Measurements from ENCODE around the gene ZNF532. TPM values are rescaled to one million over a fixed set of nuclear protein-coding genes. Genes with fewer than 3 reads are reported as not detected.

Gene ZNF532
- total RNA-seq, 1 donor from 2014 or later = 69.4 TPM

GRCh38 chr18:58951986-58952702 is 87.5 kb downstream of the ZNF532 start:
- Histone ChIP-seq H3K9ac (ENCODE audit: low read depth in 1 of 3, low read length in 3 of 3) (no peak overlapping the region), H3K27ac (ENCODE audit: low read depth, low read length) (no peak overlapping the region), H3K4me3 (ENCODE audit: low read length in 3 of 3) (no peak overlapping the region), H3K9me3 (ENCODE audit: control insufficient read depth in 3 of 3, low read length in 3 of 3) (no peaks in the 10 kb centered on the region), H3K27me3 (ENCODE audit: control insufficient read depth in 3 of 3, insufficient read depth in 3 of 3, low read length in 3 of 3) (no peaks in the 10 kb centered on the region), H3K4me1 (ENCODE audit: control insufficient read depth in 3 of 3, insufficient read depth in 3 of 3, low read length in 3 of 3) (peaks cover 2 to 5% (median 3%) of the 10 kb centered on the region in 3 donors), H3K36me3 (ENCODE audit: control insufficient read depth in 3 of 3, insufficient read depth in 3 of 3, low read length in 3 of 3) (peaks cover 7 to 17% (median 14%) of the 10 kb centered on the region in 3 donors)

GRCh38 chr18:58952858-58953257 is 88.2 kb downstream of the ZNF532 start:
- Histone ChIP-seq H3K9ac (ENCODE audit: low read depth in 1 of 3, low read length in 3 of 3) (no peak overlapping the region), H3K4me1 (ENCODE audit: control insufficient read depth in 3 of 3, insufficient read depth in 3 of 3, low read length in 3 of 3) (peaks cover 2 to 5% (median 3%) of the 10 kb centered on the region in 3 donors), H3K27ac (ENCODE audit: low read depth, low read length) (no peak overlapping the region), H3K9me3 (ENCODE audit: control insufficient read depth in 3 of 3, low read length in 3 of 3) (no peaks in the 10 kb centered on the region), H3K27me3 (ENCODE audit: control insufficient read depth in 3 of 3, insufficient read depth in 3 of 3, low read length in 3 of 3) (no peaks in the 10 kb centered on the region), H3K4me3 (ENCODE audit: low read length in 3 of 3) (no peak overlapping the region), H3K36me3 (ENCODE audit: control insufficient read depth in 3 of 3, insufficient read depth in 3 of 3, low read length in 3 of 3) (peaks cover 6 to 17% (median 14%) of the 10 kb centered on the region in 3 donors)

- Histone ChIP-seq H3K36me3 (ENCODE audit: control insufficient read depth in 3 of 3, insufficient read depth in 3 of 3, low read length in 3 of 3) (peaks cover 3 to 13% (median 9%) of the 10 kb centered on the region in 3 donors), H3K4me3 (ENCODE audit: low read length in 3 of 3) (no peak overlapping the region)
Measured at GRCh38 chr18:58953627-58954026, 89.0 kb downstream of the ZNF532 start.

DNA sequence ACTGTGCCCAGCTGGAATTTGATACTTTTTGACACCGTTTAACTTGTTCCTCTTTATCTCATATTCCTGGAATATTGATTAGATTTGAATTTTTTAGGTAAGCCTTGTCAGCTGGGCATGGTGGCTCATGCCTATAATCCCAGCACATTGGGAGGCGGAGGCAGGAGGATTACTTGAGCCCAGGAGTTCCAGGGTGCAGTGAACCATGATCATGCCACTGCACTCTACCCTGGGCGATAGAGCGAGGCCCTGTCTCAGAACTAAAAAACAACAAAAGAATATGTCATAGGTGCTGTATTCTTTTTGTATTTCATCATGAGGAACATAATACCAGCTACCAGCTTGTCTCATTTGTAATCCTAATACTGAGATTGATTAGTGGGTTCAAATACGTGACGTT is 90.3 kb downstream of the ZNF532 start:
- H3K27me3 ChIP-seq (ENCODE audit: control insufficient read depth in 3 of 3, insufficient read depth in 3 of 3, low read length in 3 of 3) = no peaks in the 10 kb centered on the region
- no peak overlapping the region for H3K27ac ChIP-seq (ENCODE audit: low read depth, low read length)
- peaks cover 2 to 6% (median 3%) of the 10 kb centered on the region in 3 donors for H3K4me1 ChIP-seq (ENCODE audit: control insufficient read depth in 3 of 3, insufficient read depth in 3 of 3, low read length in 3 of 3)
- H3K9ac ChIP-seq (ENCODE audit: low read depth in 1 of 3, low read length in 3 of 3) = no peak overlapping the region
- no peak overlapping the region for H3K4me3 ChIP-seq (ENCODE audit: low read length in 3 of 3)
- H3K9me3 ChIP-seq (ENCODE audit: control insufficient read depth in 3 of 3, low read length in 3 of 3) = no peaks in the 10 kb centered on the region
- peaks cover 0 to 12% (median 9%) of the 10 kb centered on the region in 3 donors for H3K36me3 ChIP-seq (ENCODE audit: control insufficient read depth in 3 of 3, insufficient read depth in 3 of 3, low read length in 3 of 3)

More at GRCh38 chr18:58953627-58954026, 89.0 kb downstream of the ZNF532 start:
- no peaks in the 10 kb centered on the region for H3K27me3 ChIP-seq (ENCODE audit: control insufficient read depth in 3 of 3, insufficient read depth in 3 of 3, low read length in 3 of 3)
- no peak overlapping the region for H3K9ac ChIP-seq (ENCODE audit: low read depth in 1 of 3, low read length in 3 of 3)
- H3K9me3 ChIP-seq (ENCODE audit: control insufficient read depth in 3 of 3, low read length in 3 of 3) = no peaks in the 10 kb centered on the region
- H3K4me1 ChIP-seq (ENCODE audit: control insufficient read depth in 3 of 3, insufficient read depth in 3 of 3, low read length in 3 of 3) = peaks cover 2 to 5% (median 3%) of the 10 kb centered on the region in 3 donors
- no peak overlapping the region for H3K27ac ChIP-seq (ENCODE audit: low read depth, low read length)

GRCh38 chr18:58955738-58956137 is 91.1 kb downstream of the ZNF532 start:
- H3K27me3 ChIP-seq (ENCODE audit: control insufficient read depth in 3 of 3, insufficient read depth in 3 of 3, low read length in 3 of 3) = no peaks in the 10 kb centered on the region
- H3K36me3 ChIP-seq (ENCODE audit: control insufficient read depth in 3 of 3, insufficient read depth in 3 of 3, low read length in 3 of 3) = peaks cover 0 to 12% (median 9%) of the 10 kb centered on the region in 3 donors
- no peak overlapping the region for H3K27ac ChIP-seq (ENCODE audit: low read depth, low read length)
- H3K9me3 ChIP-seq (ENCODE audit: control insufficient read depth in 3 of 3, low read length in 3 of 3) = no peaks in the 10 kb centered on the region
- no peak overlapping the region for H3K9ac ChIP-seq (ENCODE audit: low read depth in 1 of 3, low read length in 3 of 3)
- peaks cover 7 to 13% (median 9%) of the 10 kb centered on the region in 3 donors for H3K4me1 ChIP-seq (ENCODE audit: control insufficient read depth in 3 of 3, insufficient read depth in 3 of 3, low read length in 3 of 3)
- H3K4me3 ChIP-seq (ENCODE audit: low read length in 3 of 3) = no peak overlapping the region

GRCh38 chr18:58958628-58959027 is 94.0 kb downstream of the ZNF532 start:
- Histone ChIP-seq H3K4me3 (ENCODE audit: low read length in 3 of 3) (no peak overlapping the region), H3K27me3 (ENCODE audit: control insufficient read depth in 3 of 3, insufficient read depth in 3 of 3, low read length in 3 of 3) (no peaks in the 10 kb centered on the region), H3K9me3 (ENCODE audit: control insufficient read depth in 3 of 3, low read length in 3 of 3) (no peaks in the 10 kb centered on the region), H3K27ac (ENCODE audit: low read depth, low read length) (no peak overlapping the region), H3K4me1 (ENCODE audit: control insufficient read depth in 3 of 3, insufficient read depth in 3 of 3, low read length in 3 of 3) (peaks cover 11 to 24% (median 18%) of the 10 kb centered on the region in 3 donors), H3K9ac (ENCODE audit: low read depth in 1 of 3, low read length in 3 of 3) (no peak overlapping the region), H3K36me3 (ENCODE audit: control insufficient read depth in 3 of 3, insufficient read depth in 3 of 3, low read length in 3 of 3) (peaks cover 0 to 14% (median 11%) of the 10 kb centered on the region in 3 donors)

- Histone ChIP-seq H3K4me1 (ENCODE audit: control insufficient read depth in 3 of 3, insufficient read depth in 3 of 3, low read length in 3 of 3) (peaks cover 9 to 24% (median 22%) of the 10 kb centered on the region in 3 donors), H3K4me3 (ENCODE audit: low read length in 3 of 3) (no peak overlapping the region), H3K9ac (ENCODE audit: low read depth in 1 of 3, low read length in 3 of 3) (no peak overlapping the region), H3K27ac (ENCODE audit: low read depth, low read length) (no peak overlapping the region), H3K36me3 (ENCODE audit: control insufficient read depth in 3 of 3, insufficient read depth in 3 of 3, low read length in 3 of 3) (peaks cover 0 to 6% (median 2%) of the 10 kb centered on the region in 3 donors), H3K9me3 (ENCODE audit: control insufficient read depth in 3 of 3, low read length in 3 of 3) (no peaks in the 10 kb centered on the region), H3K27me3 (ENCODE audit: control insufficient read depth in 3 of 3, insufficient read depth in 3 of 3, low read length in 3 of 3) (no peaks in the 10 kb centered on the region)
Measured at GRCh38 chr18:58960508-58960907, 95.8 kb downstream of the ZNF532 start.

GRCh38 chr18:58960946-58961722 is 96.5 kb downstream of the ZNF532 start:
- Histone ChIP-seq H3K36me3 (ENCODE audit: control insufficient read depth in 3 of 3, insufficient read depth in 3 of 3, low read length in 3 of 3) (peaks cover 0 to 4% (median 2%) of the 10 kb centered on the region in 3 donors), H3K27me3 (ENCODE audit: control insufficient read depth in 3 of 3, insufficient read depth in 3 of 3, low read length in 3 of 3) (no peaks in the 10 kb centered on the region), H3K4me3 (ENCODE audit: low read length in 3 of 3) (no peak overlapping the region), H3K9ac (ENCODE audit: low read depth in 1 of 3, low read length in 3 of 3) (no peak overlapping the region), H3K9me3 (ENCODE audit: control insufficient read depth in 3 of 3, low read length in 3 of 3) (no peaks in the 10 kb centered on the region), H3K4me1 (ENCODE audit: control insufficient read depth in 3 of 3, insufficient read depth in 3 of 3, low read length in 3 of 3) (peaks cover 13 to 29% (median 27%) of the 10 kb centered on the region in 3 donors), H3K27ac (ENCODE audit: low read depth, low read length) (peak overlapping the region; percentile 29)

DNA sequence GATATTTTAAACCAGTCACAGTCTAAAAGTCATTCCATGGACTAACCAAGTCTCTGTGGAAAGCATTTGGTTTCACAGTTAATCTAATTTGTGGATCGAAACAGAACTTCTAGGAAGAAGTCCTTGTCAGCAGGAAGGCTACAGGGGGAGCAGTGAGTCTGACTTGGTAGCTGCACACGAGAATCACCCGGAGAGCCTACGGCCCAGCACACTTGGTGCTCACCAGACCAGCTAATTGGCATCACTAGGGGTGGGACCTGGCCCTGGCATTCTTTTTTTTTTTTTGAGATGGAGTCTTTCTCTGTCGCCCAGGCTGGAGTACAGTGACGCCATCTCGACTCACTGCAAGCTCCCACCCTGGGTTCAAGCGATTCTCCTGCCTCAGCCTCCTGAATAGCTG is 97.7 kb downstream of the ZNF532 start:
- H3K9me3 ChIP-seq (ENCODE audit: control insufficient read depth in 3 of 3, low read length in 3 of 3) = no peaks in the 10 kb centered on the region
- H3K9ac ChIP-seq (ENCODE audit: low read depth in 1 of 3, low read length in 3 of 3) = no peak overlapping the region
- peaks cover 0 to 6% (median 4%) of the 10 kb centered on the region in 3 donors for H3K36me3 ChIP-seq (ENCODE audit: control insufficient read depth in 3 of 3, insufficient read depth in 3 of 3, low read length in 3 of 3)
- H3K4me3 ChIP-seq (ENCODE audit: low read length in 3 of 3) = no peak overlapping the region
- H3K27ac ChIP-seq (ENCODE audit: low read depth, low read length) = no peak overlapping the region
- H3K4me1 ChIP-seq (ENCODE audit: control insufficient read depth in 3 of 3, insufficient read depth in 3 of 3, low read length in 3 of 3) = peaks cover 13 to 33% (median 27%) of the 10 kb centered on the region in 3 donors
- H3K27me3 ChIP-seq (ENCODE audit: control insufficient read depth in 3 of 3, insufficient read depth in 3 of 3, low read length in 3 of 3) = no peaks in the 10 kb centered on the region

Measured in skeletal muscle tissue (tissue), 4 donors.